Measurements from ENCODE around the gene OR10D3. TPM values are rescaled to one million over a fixed set of nuclear protein-coding genes. Genes with fewer than 3 reads are reported as not detected.

Gene OR10D3
- total RNA-seq, 1 experiment from 2014 or later, result not detected

DNA sequence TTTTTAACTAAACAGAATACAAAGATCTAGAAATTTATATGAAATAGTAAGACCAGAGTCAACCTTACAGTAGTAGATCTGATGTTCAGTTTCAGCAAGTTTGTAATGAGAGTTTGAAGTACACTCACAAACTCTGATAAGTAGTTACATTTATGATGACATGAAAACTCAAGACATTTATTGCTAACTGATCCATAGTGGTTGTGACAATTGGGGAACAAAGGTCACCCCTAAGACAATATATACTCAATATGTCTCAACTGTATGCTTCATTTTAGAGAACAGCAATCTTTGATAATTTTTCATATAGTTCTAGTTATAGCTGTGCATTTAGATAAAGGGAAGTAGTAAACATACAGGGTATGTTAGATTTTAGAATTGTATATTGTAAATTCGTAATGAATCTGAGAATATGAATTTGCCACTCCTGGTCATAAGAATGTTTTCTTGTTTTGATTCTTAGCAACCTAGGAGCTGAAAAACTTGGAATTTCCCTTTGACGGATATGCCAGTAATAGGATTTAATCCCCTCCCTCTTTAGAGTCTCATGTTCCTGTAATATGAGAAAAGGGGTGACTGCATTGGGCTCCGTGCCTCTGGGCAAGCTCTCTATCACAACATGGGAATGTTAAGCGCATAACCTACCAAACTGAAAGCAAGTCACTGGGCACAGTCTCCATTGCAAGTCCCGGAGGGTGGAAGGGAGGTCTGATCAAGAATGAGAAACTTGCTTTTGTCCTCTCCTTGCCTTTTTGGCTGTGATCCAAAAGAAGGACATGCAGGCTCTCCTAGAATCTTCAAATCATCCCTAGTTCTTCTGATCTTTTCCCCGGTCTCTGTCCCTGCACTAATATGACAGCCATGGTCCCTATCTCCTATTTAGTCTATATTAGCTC lies 11.4 kb downstream of the OR10D3 start:
- no peak for DNase-seq (ENCODE audit: low read depth)

DNA sequence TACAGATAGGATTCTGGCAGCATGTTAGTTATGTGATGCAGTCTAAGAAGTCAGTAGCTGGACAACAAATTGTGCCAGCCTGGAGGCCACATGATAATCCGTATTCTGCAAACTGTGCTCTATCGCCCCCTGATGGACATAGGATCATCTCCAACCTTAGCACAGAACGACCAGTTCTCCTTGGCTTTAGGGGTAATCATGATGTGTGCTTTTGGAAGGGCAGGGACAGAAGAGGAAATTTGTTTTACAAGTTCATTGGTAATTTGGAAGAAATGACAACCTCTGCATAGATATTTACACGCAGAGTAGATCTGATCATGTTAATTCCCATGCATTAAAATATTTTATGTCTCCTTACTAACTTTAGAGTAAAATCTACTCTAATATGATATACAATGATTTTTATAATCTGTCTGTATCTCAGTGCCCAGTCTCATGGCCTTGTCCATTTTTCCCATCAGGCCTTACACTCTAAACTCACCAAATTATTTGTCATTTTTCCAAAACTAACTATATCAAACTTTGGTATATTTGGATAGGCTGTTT lies 12.1 kb downstream of the OR10D3 start:
- DNase-seq (ENCODE audit: low read depth), result peak; percentile 53

DNA sequence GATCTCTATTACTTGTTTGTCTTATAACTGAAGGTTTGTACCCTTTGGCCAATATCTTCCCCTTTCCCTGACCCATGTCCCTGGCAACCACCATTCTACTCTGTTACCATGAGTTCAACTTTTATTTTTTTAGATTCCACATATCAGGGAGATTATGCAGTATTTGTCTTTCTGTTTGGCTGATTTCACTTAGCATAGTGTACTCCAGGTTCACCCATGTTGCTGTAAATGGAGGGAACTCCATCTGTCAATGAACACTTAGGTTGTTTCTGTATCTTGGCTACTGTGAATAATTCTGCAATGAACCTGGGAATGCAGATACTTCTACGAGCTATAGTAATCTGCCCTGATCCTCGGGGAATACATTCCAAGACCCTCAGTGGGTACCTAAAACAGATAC lies 14.9 kb downstream of the OR10D3 start:
- no peak for DNase-seq (ENCODE audit: low read depth)

- DNase-seq (ENCODE audit: low read depth), result no peak
Observed at GRCh38 chr11:124198897-124199296, 15.8 kb downstream of the OR10D3 start.

DNA sequence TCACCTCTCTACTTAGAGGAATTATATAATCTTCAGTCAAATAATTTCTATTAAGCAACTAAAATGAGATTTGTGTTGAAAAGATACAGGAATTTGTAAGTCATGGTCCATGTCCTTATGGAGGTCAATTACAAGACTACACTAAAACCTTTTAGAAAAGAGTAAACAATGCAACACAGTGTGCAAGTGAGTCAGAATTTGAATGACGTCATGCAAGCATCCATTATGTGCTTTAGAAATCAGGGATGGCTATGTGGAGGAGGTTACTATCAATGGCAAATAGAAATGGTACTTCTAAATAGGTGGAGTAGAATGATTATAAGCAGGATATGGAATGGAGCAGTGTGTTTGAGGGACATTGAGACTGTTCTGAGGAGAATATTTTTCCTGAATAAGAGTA lies 16.6 kb downstream of the OR10D3 start:
- DNase-seq (ENCODE audit: low read depth), result peak; percentile 26

DNA sequence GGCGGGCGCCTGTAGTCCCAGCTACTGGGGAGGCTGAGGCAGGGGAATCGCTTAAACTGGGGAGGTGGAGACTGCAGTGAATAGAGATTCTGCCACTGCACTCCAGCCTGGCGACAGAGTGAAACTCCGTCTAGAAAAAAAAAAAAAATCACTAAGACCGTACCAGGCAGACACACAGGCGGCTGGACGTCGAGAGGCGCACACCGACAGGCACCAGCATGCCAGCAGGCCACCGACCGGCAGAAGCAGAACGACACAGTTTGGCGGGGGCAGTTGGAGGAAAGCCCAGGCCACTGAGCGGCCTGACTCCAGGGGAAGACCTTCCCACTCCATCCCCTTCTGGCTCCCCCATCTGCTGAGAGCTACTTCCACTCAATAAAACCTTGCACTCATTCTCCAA lies 17.5 kb downstream of the OR10D3 start:
- DNase-seq (ENCODE audit: low read depth), result no peak

DNA sequence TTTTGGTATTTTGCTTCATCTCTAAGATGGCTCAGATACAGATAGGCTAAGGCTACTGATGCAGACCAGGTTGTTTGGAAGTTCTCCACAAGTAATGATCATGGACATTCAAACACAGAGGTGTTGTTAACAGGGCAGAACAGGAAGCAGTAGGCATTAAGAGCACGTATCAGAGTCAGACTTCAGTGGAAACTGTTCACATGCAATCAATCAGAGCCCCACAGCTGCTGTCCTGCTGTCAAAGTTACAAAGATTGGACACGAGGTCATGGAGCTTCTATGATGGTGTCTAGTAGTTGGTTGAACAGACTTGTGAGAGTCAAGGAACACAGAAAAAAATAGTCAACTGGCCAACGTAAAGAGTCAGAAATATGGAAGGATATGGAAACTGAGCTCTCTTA lies 19.8 kb downstream of the OR10D3 start:
- DNase-seq (ENCODE audit: low read depth), result no peak

GRCh38 chr11:124204008-124204407 lies 20.9 kb downstream of the OR10D3 start:
- DNase-seq (ENCODE audit: low read depth), result no peak

DNA sequence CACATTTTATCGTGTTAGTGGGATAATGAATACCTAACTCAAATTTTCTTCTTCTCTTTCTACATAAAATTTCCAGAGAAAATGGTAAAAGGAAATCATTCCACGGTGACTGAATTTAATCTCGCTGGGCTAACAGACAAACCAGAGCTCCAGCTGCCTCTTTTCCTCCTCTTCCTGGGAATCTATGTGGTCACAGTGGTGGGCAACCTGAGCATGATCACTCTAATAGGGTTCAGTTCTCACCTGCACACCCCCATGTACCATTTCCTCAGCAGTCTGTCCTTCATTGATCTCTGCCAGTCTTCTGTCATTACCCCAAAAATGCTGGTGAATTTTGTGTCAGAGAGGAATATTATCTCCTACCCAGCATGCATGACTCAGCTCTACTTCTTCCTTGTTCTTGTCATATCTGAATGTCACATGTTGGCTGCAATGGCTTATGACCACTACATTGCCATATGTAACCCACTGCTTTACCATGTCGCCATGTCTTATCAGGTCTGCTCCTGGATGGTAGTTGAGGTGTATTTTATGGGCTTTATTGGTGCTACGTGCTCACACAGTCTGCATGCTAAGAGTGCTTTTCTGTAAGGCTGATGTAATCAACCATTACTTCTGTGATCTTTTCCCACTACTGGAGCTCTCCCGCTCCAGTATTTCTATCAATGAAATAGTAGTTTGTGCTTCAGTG lies 24.1 kb downstream of the OR10D3 start:
- no peak for DNase-seq (ENCODE audit: low read depth)

GRCh38 chr11:124209824-124210357 lies 26.7 kb downstream of the OR10D3 start:
- DNase-seq (ENCODE audit: low read depth), result no peak

- DNase-seq (ENCODE audit: low read depth), result no peak
Observed at GRCh38 chr11:124210421-124210820, 27.3 kb downstream of the OR10D3 start.

GRCh38 chr11:124211321-124211720 lies 28.2 kb downstream of the OR10D3 start:
- no peak for DNase-seq (ENCODE audit: low read depth)

DNA sequence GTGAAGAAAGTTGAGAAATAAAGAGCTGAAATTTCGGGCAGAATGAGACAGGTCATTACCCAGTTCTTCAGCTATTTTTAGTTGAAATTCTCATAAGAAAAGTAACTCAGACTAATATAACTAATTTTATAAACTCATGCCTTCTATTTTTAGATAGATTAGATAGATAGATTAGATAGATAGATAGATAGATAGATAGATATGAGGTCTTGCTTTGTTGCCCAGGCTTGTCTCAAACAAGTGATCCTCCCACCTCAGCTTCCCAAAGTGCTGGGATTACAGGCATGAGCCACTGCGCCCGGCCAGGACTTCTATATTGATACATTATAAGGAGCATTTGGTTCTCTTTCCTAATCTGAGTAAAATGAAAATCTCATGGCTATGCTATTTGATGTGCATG lies 30.9 kb downstream of the OR10D3 start:
- DNase-seq (ENCODE audit: low read depth), result no peak

DNA sequence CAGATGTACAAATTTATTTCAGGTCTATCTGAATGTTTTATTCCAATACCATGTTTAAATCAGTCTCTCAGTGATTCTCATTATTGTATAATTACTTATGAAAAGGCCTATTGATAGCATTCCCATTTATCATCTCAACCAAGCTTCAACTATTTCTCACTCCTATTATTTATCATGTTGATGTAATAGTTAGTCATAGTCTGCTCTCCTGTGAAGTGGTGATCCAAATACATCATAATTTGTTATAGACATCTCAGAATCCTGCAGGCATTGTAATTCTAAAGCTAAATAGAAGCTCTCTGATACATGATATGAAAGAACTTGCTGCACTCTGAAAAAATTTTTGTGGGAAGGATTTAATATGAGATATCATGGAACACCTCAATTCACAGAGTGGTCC lies 36.0 kb downstream of the OR10D3 start:
- DNase-seq (ENCODE audit: low read depth), result no peak

- no peak for DNase-seq (ENCODE audit: low read depth)
Observed at GRCh38 chr11:124222407-124222806, 39.3 kb downstream of the OR10D3 start.

GRCh38 chr11:124224618-124225423 lies 41.7 kb downstream of the OR10D3 start:
- DNase-seq (ENCODE audit: low read depth), result peak; percentile 10

GRCh38 chr11:124225471-124225870 lies 42.3 kb downstream of the OR10D3 start:
- no peak for DNase-seq (ENCODE audit: low read depth)

- DNase-seq (ENCODE audit: low read depth), result no peak
Observed at GRCh38 chr11:124233376-124233775, 50.2 kb downstream of the OR10D3 start.

All from HT1080 (cell line).